B cell (primary cell): ENCODE measurements around the gene PROP1.
"Not testable (repeated sequence)": the region's sequence is repeated elsewhere in the genome, so short reads cannot be mapped to it uniquely, and the experiment has no call there.

Experiments used
- CTCF ChIP-seq: fragments of 200-600 bp; IDR thresholded peaks from one replicate; pipeline ENCODE4 v1.8.0; 2022; ENCODE audit warnings: antibody characterized with exemption, mild to moderate bottlenecking
- EZH2 ChIP-seq: IDR thresholded peaks from 2 replicates; pipeline ENCODE4 v1.6.1; 2012; ENCODE audit warnings: borderline replicate concordance, low read depth, mild to moderate bottlenecking, moderate library complexity, low read length; ENCODE audit not compliant: insufficient read depth, poor library complexity, severe bottlenecking

GRCh38 chr5:177945145-177945544 is 50.9 kb downstream of the PROP1 start:
- TF ChIP-seq CTCF, EZH2: not testable (repeated sequence)
